Stimulated activated CD8-positive, alpha-beta memory T cell treated with anti-CD3 and anti-CD28 coated beads, Interleukin-15, amount 100 ng/mL, for 48 hours (primary cell): ENCODE results near the gene BRD9.
A peak's percentile ranks its signal among the peaks of the same experiment; 100 is the strongest.
"Not testable (repeated sequence)": the region's sequence is repeated elsewhere in the genome, so short reads cannot be mapped to it uniquely, and the experiment has no call there.

Experiments
- DNase-seq, 2 donors: peaks; one replicate each; pipeline ENCODE4 v3.0.0-alpha.2; 2020; ENCODE audit warnings: low read depth in 2 of 2

BRD9 gene

DNA sequence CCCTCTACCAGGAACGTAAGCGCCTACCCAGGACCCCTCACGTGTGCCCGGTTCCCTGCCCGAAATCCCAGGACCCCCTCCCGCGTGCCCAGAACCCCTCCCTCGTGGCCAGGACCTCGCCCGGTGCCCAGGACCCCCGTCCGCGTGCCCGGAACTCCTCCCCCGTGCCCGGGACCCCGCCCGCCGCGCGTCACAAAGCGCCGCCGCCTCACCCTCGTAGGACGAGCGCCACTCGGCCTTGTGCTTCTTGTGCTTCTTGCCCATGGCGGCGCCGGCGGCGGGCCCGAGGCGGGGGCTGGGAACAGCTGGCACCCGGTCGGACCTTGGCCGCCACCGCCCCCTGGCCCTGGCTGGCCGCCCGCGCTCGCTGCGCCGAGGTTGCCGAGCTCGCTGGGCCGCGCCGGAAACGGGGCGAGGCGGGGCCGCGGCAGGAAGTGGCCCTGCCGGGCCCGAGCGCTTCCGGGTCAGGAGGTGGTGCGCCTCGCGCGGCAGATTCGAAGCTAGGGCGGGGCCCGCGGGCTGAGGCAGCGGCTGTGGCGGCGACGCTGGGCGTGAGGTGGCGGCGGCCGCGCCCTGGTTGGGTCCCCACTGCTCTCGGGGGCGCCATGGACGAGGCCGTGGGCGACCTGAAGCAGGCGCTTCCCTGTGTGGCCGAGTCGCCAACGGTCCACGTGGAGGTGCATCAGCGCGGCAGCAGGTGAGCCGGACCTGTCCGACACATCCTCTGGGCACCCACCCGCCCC lies at the start of gene BRD9, which contains the start of gene TRIP13:
TSS of gene BRD9 (minus strand) at position 408 of the 743 bp plus-strand sequence. CDS start at position 264, 144 bp downstream.
TSS of gene TRIP13 (plus strand) at position 491 of the 743 bp plus-strand sequence. CDS start at position 606, 115 bp downstream.
- DNase-seq: peak; percentile 82

DNA sequence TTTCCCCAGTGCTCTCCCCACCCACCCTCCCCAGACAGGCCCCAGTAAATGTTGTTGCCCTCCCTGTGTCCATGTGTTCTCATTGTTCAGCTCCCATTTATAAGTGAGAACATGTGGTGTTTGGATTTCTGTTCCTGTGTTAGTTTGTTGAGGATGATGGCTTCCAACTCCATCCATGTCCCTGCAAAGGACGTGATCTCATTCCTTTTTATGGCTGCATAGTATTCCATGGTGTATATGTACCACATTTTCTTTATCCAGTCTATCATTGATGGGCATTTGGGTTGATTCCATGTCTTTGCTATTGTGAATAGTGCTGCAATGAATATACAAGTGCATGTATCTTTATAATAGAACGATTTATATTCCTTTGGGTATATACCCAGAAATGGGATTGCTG lies 48.1 kb upstream of the BRD9 start:
- DNase-seq: not testable (repeated sequence)

DNA sequence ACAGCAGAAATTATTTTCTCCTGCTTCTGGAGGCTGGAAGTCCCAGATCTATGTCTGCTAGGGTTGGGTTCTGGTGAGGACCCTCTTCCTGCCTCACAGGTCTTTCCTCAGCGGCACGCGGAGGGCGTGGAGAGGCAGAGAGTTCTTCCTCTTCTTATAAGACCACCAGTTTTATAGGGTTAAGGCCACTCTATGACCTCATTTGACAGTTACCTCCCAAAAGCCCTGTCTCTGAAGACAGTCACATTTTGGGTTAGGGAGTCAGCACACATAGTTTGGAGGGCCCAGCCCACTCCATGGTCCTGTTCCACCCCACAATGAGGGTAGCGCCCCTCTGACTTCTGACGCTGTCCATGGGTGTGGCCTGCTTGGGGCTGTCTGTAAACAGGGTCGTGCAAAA lies 46.8 kb upstream of the BRD9 start:
- no peak for DNase-seq

DNA sequence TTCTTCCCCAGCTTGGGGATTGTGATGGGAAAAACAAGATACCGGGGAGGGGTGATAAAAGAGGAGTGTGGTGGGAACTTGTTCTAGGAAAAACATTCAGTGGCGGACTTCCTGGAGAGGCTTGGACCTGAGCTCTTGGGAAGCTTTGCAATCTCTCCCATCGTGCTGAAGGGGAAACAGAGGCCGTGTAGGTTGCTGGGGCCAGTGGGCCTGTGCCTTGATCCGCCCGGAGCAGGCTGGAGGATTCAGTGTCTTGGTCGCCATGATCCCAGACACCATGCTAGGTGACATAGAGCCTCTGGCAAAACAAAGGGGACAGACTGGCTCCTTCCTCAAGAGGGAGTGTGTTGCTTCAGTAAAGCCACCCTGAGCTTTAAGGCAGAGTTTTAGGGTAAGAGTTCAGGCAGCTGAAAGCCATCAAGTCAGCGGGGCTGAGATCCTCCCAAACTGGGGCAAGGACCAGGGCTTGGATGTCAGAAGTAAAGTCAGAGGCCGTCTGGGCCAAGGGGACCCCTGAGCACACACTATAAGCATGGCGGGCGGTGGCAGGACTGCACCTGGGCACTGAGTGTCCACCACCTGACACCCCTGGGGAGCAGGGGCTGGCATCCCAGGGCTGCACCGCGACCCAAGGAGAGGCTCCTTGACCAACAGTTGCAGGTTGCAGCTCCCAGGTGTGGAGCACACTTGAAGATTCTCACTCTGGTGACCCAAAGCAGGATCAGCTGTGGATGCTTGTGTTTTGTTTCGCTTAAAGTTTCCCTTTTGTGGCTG lies 44.7 kb upstream of the BRD9 start:
- no peak for DNase-seq

DNA sequence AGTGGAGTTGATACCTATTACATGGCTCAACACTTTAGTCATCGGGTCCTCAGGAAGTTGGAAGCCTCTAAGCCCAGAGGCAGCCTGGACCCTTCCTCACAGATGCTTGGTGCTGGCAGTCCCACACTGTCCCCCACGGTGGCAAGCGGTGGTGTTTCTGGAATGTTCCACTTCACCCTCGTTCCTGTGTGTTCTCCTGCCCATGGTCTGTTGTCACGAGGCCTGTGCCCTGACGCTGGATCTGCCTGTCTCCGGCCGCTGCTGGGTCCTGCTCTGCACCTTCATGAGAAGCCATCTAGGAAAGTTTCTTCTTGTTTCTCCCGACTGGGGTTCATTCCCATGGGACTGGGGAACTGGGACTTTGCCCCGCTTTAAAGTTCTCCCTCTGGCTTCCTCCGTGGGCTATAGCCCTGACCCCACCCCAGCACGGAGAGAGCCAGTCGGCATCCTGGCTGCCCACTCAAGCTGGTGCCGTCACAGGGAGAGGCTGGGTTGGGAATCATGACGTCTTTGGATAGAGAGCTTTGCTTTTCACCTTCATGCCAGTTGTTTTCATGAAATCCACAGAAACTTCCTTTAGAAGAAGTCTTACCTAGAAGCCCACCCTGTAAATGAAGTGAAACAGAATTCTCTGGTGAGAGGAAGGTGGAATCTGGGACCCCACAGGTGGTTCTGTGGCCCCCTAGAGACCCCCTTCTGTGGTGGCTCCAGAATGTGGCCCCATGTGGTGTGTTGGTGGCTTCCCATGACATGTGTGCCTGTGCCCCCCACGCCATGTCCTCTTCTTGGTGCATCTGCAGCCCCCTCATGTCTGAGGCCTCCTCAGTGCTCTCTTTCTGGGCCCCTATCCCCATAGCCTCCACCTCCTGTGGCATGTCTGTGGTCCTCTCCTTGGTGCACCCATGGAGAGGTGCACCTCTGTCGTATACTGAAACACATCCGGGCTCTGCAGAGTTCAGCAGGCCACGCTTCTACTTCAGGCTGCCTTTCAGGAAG lies 43.8 kb upstream of the BRD9 start:
- no peak for DNase-seq

DNA sequence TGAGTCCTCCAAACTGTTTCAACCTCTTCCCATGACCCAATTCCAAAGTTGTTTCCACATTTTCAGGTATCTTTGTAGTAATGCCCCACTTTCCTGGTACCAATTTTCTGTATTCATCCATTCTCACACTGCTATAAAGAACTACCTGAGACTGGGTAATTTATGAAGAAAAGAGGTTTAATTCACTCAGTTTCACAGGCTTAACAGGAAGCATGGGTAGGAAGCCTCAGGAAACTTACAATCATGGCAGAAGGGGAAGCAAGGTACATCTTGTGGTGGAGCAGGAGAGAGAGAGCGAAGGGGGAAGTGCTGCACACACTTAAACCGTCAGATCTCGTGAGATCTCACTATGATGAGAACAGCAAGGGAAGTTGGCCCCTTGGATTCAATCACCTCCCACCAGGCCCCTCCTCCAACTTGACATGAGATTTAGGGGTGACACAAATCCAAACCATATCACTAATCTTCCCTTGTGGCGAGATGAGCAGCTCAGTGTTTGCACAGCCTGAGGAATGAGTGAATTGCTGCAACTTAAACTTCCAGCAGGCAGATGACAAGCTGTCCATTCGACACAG lies 43.0 kb upstream of the BRD9 start:
- no peak for DNase-seq

DNA sequence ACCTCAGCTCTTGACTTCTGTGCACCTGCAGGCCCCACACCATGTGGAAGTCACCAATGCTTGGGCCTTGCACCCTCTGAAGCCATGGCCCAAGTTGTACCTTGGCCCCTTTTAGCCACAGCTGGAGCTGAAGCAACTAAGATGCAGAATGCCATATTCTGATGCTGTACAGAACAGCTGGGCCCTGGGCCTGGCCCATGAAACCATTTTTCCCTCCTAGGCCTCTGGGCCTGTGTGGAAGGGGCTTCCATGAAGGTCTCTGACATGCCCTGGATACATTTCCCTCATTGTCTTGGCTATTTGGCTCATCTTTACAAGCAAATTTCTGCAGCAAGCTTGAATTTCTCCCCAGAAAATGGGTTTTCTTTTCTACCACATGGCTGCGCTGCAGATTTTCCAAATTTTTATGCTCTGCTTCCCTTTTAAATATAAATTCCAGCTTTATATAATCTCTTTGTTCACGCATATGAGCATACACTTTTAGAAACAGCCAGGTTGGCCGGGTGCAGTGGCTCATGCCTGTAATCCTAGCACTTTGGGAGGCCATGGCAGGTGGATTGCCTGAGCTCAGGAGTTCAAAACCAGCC lies 41.9 kb upstream of the BRD9 start:
- not testable (repeated sequence) for DNase-seq

DNA sequence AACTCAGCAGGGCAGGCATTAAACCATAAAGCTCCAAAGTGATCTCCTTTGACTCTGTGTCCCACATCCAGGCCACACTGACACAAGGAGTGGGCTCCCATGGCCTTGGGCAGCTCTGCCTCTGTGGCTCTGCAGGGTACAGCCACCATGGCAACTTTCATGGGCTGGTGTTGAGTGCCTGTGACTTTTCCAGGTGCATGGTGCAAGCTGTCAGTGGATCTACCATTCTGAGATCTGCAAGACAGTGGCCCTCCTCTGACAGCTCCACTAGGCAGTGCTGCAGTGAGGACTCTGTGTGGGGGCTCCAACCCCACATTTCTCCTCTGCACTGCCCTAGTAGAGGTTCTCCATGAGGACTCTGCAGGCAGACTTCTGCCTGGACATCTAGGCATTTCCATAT lies 41.4 kb upstream of the BRD9 start:
- not testable (repeated sequence) for DNase-seq

DNA sequence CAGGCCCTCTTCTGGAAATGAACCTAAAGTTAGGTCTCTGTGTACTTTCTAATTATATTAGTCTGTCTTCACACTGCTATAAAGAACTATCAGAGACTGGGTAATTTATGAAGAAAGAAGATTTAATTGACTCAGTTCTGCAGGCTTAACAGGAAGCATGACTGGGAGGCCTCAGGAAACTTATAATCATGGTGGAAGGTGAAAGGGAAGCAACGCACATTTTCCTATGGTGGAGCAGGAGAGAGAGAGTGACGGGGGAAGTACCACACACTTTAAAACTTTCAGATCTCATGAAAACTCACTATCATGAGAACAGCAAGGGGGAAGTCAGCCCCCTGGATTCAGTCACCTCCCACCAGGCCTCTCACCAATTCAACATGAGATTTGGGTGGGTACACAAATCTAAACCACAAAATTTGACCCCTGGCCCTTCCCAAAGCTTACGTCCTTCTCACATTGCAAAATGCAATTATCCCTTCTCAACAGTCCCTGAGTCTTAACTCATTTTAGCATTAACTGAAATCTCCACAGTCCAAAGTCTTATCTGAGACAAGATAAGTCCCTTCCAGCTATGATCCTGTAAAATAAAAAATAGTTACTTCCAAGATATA lies 40.8 kb upstream of the BRD9 start:
- no peak for DNase-seq

DNA sequence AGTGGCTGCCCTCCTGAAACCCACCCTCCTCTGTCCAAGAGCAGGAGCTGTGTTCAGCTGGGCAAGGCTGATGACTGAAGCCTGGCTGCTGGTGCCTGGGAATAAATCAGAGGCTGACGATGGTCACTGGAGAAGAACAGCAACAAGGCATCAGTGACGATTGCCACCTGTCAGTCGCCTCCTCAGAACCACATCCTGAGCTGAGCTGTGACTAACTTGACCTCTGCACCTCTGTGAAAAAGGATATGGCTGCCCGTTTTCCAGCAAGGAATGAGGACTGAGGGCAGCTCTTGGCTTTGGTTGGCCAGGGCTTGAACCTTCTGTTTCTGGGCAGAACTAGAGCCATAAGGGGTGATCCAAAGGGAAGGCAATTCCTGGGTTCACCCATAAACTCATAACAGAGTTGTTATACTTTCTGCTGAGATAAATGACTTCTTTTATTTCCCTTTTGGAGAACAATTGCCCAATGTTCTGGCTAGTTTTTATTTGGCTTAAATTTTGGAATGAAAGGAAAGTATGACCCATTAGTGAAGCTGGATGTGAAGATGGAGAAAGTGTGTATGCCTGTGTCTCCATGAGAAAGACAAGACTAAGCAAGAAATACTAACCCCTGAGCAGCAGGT lies 40.1 kb upstream of the BRD9 start:
- no peak for DNase-seq

DNA sequence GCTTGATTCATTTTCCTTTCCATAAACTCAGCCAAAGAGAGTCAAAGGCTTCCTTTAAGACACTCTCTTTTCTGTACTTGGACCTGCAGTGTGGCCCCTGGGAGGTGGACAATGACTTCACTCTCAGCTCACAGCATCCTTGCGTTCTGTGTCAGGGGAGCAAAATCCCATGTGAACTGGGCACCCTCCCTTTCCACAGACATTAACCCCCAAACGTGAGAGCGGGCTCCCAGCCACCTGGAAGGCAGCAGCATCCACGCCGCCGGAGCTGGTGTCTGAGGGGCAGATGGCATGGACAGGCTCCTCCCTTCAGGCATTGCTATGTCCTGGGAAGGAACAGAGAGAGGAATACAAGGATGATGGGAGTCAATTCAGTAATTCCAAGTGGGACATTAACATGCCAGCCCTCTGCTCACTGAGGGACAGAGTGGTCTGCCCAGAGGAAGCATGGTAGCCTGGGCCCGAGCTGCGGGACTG lies 39.6 kb upstream of the BRD9 start:
- no peak for DNase-seq

DNA sequence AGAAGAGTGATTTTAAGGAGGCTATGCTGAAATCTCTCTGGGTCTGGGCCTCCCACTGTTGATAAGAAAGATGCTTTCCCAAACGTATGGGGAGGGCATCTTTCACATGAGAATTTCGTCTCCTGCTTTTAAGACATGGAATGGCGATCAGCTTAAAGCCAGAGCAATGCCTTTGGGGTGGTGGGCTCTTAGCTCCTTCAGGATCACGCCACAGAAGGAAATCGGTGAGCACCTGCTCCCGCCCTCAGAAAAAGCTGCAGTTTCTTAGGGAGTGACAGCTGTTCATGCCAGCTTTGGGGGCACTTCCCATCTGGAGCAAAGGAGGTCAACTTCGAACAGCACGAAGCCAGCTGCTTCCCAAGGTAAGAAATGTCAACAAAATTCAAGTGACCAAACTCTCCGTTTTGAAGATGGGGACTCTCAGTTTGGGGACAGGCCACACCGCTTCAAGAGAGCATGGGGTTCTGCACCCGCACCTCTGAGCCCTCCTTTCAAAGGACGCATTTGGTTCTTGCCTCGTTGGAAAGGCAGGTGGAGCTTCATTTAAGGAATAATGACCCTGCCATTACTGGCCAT lies 39.1 kb upstream of the BRD9 start:
- DNase-seq: no peak

DNA sequence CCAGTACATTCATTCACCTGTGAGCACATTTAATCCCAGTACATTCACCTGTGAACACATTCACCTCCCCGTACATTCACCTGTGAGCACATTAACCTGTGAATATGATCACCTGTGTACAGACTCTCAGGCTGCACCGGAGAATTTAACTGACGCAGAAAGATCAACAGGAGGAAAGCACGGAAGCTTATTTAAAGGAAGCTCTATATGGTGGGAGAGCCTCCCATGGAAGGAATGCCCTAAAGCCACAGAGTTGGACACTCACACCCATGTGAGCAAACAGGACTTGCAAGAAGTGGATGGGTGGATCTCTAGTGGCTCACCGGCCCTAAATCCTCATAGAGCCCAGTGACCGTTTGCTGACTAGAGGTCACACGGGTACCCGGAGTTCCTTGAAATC lies 38.3 kb upstream of the BRD9 start:
- DNase-seq: no peak

DNA sequence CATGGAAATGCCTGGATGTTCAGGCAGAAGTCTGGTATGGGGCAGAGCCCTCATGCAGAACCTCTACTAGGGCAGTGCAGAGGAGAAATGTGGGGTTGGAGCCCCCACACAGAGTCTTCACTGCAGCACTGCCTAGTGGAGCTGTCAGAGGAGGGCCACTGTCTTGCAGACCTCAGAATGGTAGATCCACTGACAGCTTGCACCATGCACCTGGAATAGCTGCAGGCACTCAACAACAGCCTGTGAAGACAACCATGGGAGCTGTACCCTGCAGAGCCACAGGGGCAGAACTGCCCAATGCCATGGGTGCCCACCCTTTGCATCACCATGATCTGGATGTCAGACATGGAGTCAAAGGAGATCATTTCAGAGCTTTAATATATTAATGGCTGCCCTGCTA lies 37.0 kb upstream of the BRD9 start:
- no peak for DNase-seq

DNA sequence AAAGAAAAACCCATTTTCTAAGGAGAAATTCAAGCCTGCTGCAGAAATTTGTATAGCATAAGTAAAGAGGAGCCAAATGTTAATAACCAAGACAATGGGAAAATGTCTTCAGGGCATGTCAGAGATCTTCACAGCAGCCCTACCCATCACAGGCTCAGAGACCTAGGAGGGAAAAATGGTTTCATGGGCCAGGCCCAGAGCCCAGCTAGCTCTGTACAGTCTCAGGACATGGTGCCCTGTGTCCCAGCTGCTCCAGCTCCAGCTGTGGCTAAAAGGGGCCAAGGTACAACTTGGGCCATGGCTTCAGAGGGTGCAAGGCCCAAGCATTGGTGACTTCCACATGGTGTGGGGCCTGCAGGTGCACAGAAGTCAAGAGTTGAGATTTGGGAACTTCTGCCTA lies 36.6 kb upstream of the BRD9 start:
- DNase-seq: not testable (repeated sequence)

DNA sequence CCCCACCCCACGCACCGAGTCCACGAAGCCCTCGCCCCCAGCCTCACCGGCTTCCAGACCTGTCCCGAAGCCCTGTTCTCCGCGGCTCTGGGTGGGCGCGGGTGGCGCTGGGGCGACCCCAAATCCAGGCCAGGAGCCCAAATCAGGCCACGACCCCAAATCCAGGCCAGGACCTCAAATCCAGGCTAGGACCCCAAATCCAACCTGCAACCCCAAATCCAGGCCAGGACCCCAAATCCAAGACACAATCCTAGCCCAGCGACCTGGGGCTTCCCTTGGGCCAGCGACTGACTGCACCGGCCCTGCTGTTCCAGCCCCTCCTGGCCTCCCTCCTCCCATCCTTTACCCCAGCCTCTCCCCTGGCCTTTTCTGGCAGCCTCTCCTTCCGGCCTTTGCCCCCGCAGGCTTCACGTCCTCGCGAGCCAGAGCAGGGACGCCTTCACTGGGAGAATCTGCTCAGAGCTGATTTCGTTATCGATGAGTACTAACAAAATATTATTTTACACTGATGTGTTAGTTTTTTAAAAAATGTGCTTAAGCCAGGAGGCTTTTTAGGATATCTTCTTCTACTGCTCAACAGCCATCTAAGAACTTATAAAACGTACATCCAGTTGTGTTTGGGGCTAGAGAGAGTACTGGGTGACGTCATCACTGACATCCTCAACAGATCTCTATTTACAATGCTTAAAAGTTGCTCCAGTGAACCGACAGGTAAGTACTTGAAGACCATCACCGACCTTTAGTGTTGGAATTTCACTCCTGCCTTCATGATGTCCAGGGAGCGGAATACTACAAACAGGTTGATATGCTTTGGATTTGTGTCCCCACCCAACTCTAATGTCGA lies 34.8 kb upstream of the BRD9 start:
- DNase-seq: no peak

DNA sequence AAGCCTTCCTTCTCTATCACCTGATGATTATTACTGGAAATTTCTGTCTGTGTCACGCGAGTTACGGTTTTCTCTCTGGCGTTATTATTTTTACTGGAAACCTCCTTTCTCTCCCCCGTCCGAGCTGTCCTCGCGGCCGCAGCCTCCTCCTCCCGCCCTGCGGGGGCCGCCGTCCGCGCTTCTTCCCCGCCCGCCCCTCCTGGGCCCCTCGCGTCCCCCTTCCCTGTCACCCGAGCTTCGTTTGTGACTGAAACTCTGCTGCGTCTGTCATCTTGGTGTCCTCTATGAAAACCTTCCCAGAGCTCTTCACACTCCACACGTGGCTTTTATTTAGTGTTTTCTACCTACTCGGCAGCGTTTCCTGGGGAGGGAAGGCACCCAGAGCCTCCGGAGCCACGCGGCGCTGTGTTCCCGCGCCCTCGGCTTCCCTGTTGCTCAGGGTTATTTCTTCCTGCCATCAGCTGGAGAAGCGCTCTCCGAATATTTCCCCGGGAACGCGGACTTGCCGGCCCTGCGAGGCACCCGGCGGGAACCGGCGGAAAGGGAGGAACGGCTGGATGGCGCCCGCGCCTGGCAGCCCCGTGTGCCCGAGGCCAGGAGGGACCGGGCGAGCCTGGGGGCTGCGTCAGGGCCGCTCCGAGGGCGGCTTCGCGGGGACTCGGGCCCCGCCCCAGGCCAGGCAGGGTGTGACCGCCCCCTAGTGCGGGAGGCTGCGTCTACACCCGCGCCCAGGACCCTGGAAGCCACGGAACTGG lies 34.0 kb upstream of the BRD9 start:
- no peak for DNase-seq

DNA sequence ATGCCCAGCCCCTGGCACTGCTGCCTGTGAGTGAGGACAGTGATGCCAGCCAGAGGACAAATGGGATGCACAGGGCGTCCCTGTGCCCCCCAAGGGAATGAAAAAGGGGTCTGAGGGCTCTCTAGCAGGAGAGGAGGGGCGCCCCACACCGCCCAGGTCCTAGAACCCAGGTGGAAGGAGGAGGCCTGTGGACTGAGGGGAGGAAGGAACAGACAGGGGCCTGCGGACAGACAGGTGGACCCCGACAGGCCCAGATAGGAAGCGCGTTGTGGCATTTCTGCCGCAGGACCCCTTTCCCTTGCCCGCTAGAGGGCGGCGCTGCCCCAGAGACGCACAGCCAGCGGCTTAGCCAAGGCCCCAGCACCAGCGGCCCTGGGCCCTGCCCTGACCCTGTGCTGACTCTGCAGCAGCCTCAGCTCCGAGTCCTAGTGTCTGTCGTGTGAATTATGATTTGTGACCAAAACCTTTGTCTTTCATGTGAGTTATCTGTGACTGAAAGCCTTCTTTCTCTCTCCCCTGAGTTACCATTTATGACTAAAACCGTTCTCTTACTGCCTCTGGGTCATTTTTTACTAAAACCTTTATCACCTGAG lies 30.8 kb upstream of the BRD9 start:
- DNase-seq: peak; percentile 64 to 65
